B cell (primary cell): ENCODE data around the gene REL.

Experiments
- CTCF ChIP-seq: fragments of 200-600 bp; IDR thresholded peaks from one replicate; pipeline ENCODE4 v1.8.0; 2022; ENCODE audit warnings: antibody characterized with exemption, mild to moderate bottlenecking
- EZH2 ChIP-seq: IDR thresholded peaks from 2 replicates; pipeline ENCODE4 v1.6.1; 2012; ENCODE audit warnings: borderline replicate concordance, low read depth, mild to moderate bottlenecking, moderate library complexity, low read length; ENCODE audit not compliant: insufficient read depth, poor library complexity, severe bottlenecking

GRCh38 chr2:60853531-60853930, 27.8 kb upstream of the REL start:
- TF ChIP-seq CTCF (no peak), EZH2 (no peak)
